K562 (cell line): ENCODE measurements around the gene DAGLB. TPM values are rescaled to one million over a fixed set of nuclear protein-coding genes. Genes with fewer than 3 reads are reported as not detected.
A peak's percentile ranks its signal among the peaks of the same experiment; 100 is the strongest.

ENCODE experiments used
- BCLAF1 ChIP-seq, 2 experiments: fragments of 450-650 bp in 1 of 2; IDR thresholded peaks; 2 replicates each; pipeline ENCODE4 v1.6.1; 2011 to 2017; ENCODE audit warnings: low read depth in 2 of 2, antibody characterized with exemption in 1 of 2, borderline replicate concordance in 1 of 2, low read length in 1 of 2, mild to moderate bottlenecking in 1 of 2, mixed read lengths in 1 of 2; ENCODE audit not compliant: control insufficient read depth in 1 of 2
- CEBPB ChIP-seq: fragments of 450-650 bp; IDR thresholded peaks from 2 replicates; pipeline ENCODE4 v1.6.1; 2016; ENCODE audit warnings: missing genetic modification characterization, missing compliant biosample characterization
- FOXK2 ChIP-seq, 2 experiments: fragments of 450-650 bp; IDR thresholded peaks in 1 of 2; conservative IDR thresholded peaks in 1 of 2; 2 replicates each; pipeline ENCODE4 v1.6.1; 2016; ENCODE audit warnings: low read depth in 2 of 2, mild to moderate bottlenecking in 1 of 2
- IRF2 ChIP-seq: sonication (generic); formaldehyde crosslinking; IDR thresholded peaks from 2 replicates; pipeline ENCODE4 v1.8.1; 2022; ENCODE audit warnings: mild to moderate bottlenecking, missing genetic modification reagents
- KLF1 ChIP-seq: fragments of 450-650 bp; IDR thresholded peaks from 2 replicates; pipeline ENCODE4 v1.6.1; 2016; ENCODE audit warnings: missing genetic modification characterization, missing compliant biosample characterization
- MYC ChIP-seq, 2 experiments: fragments of 250-450 bp in 1 of 2; sonication (Bioruptor Pico) in 1 of 2; IDR thresholded peaks; 2 replicates each; pipeline versions ENCODE4 v1.5.1 to v1.6.1; 2012 to 2021; ENCODE audit warnings: low read depth in 2 of 2, borderline replicate concordance in 1 of 2, improper control_type of control experiment in 1 of 2, low read length in 1 of 2, mild to moderate bottlenecking in 1 of 2, moderate library complexity in 1 of 2
- SIN3A ChIP-seq, 2 experiments: fragments of 150-350 bp in 1 of 2; IDR thresholded peaks; 2 replicates each; pipeline ENCODE4 v1.6.1; 2011 to 2016; ENCODE audit warnings: borderline replicate concordance in 2 of 2, low read depth in 2 of 2, low read length in 2 of 2, mild to moderate bottlenecking in 2 of 2, moderate library complexity in 2 of 2; ENCODE audit not compliant: control insufficient read depth in 1 of 2
- SNAPC5 ChIP-seq: fragments of 250-450 bp; sonication (Bioruptor Pico); IDR thresholded peaks from 2 replicates; pipeline ENCODE4 v1.8.0; 2021; ENCODE audit warnings: moderate library complexity, mild to moderate bottlenecking, inconsistent platforms
- ZBTB8A ChIP-seq: fragments of 450-650 bp; IDR thresholded peaks from 2 replicates; pipeline ENCODE4 v1.6.1; 2018; ENCODE audit warnings: mild to moderate bottlenecking, moderate library complexity; ENCODE audit not compliant: partially characterized antibody
- ZNF282 ChIP-seq: sonication (generic); formaldehyde crosslinking; IDR thresholded peaks from 2 replicates; pipeline ENCODE4 v1.8.1; 2023; ENCODE audit warnings: missing genetic modification reagents
- ZNF311 ChIP-seq: fragments of 250-450 bp; sonication (Bioruptor Pico); IDR thresholded peaks from 2 replicates; pipeline ENCODE4 v1.4.0; 2020; ENCODE audit warnings: mild to moderate bottlenecking, moderate library complexity
- ZNF407 ChIP-seq: fragments of 450-650 bp; IDR thresholded peaks from 2 replicates; pipeline ENCODE4 v1.6.1; 2016; ENCODE audit warnings: low read depth
- ZNF76 ChIP-seq: fragments of 250-450 bp; sonication (Bioruptor Pico); IDR thresholded peaks from 2 replicates; pipeline ENCODE4 v1.4.0; 2020; ENCODE audit warnings: mild to moderate bottlenecking, moderate library complexity, borderline replicate concordance
- polyA plus RNA-seq, 8 experiments: library from polyadenylated mRNA; depleted of rRNA in 4 of 8; stranded (reverse) in 5 of 8; unstranded in 3 of 8; fragments of >200 nt; fragmentation: Nextera tagmentation in 2 of 8; fragmentation: Illumina TruSeq in 1 of 8; extraction: Ambion mirVana in 2 of 8; extraction: Trizol in 1 of 8; gene quantifications; 2 replicates each; pipeline versions ENCODE4 v1.2.1 to v1.2.3, GENCODE V29; 2011 to 2014; ENCODE audit warnings: inconsistent platforms in 1 of 8, missing spikeins in 1 of 8
- total RNA-seq, 7 experiments: library from RNA; depleted of rRNA in 6 of 7; stranded (reverse); fragments of >200 nt in 6 of 7; fragmentation: Illumina TruSeq in 2 of 7; extraction: Trizol in 2 of 7; gene quantifications; 2 replicates each; pipeline versions ENCODE4 v1.2.1 to v1.2.3, GENCODE V29; 2011 to 2021; ENCODE audit warnings: low replicate concordance in 1 of 7

DAGLB gene
- total and polyA plus RNA-seq, 9 of the 15 experiments (the other 6 are each of a cell fraction or from before 2014, with no cell fraction given): 0.92 to 16.4 (median 9.3) TPM

GRCh38 chr7:6392712-6393666, 54.8 kb downstream of the DAGLB start (continued):
- no peak for TF ChIP-seq IRF2 (CRISPR knock-in tag)
- 0 out of 2 replicates have a peak, but pooled peaks have one; percentile 24 for TF ChIP-seq ZNF311
- peak; percentile 79 to 81 for TF ChIP-seq FOXK2 (conservative IDR thresholded peaks at IDR 0.05 in 1 of 2, IDR thresholded peaks at IDR 0.05 in 1 of 2; ENCODE audit: low read depth in 2 of 2)
- peak in 1 of 2 experiments; percentile 29; a peak in 1 of 4 replicates for TF ChIP-seq BCLAF1 (IDR thresholded peaks at IDR 0.05; ENCODE audit: borderline replicate concordance in 1 of 2, control insufficient read depth in 1 of 2, low read depth in 2 of 2, low read length in 1 of 2)
- peak; percentile 82 for TF ChIP-seq MYC (IDR thresholded peaks at IDR 0.05; ENCODE audit: low read depth, low read length)
- no peak for TF ChIP-seq MYC (CRISPR knock-in tag; IDR thresholded peaks at IDR 0.05; ENCODE audit: borderline replicate concordance, low read depth)
- TF ChIP-seq CEBPB (tag): no peak
- TF ChIP-seq KLF1 (tag): 0 out of 2 replicates have a peak, but pooled peaks have one; percentile 48
- TF ChIP-seq ZNF407: no peak
- peak; percentile 72 to 83; a peak in 2 of 4 replicates for TF ChIP-seq SIN3A (IDR thresholded peaks at IDR 0.05; ENCODE audit: borderline replicate concordance in 2 of 2, control insufficient read depth in 1 of 2, low read depth in 2 of 2, low read length in 2 of 2)
- TF ChIP-seq SNAPC5: no peak
- no peak for TF ChIP-seq ZNF282 (CRISPR knock-in tag)
- TF ChIP-seq ZBTB8A: no peak
- TF ChIP-seq ZNF76 (CRISPR knock-in tag): no peak
